Measurements from ENCODE around the gene EBPL.

The EBPL gene

GRCh38 chr13:49676581-49677298, 14.5 kb downstream of the EBPL start:
- no peak for DNase-seq (ENCODE audit: low read depth)
- no peak for TF ChIP-seq CTCF (IDR thresholded peaks at IDR 0.05; ENCODE audit: control insufficient read depth, extremely low read depth, insufficient read depth)

GRCh38 chr13:49670828-49671227, 20.5 kb downstream of the EBPL start:
- no peak for DNase-seq (ENCODE audit: low read depth)
- no peak for TF ChIP-seq CTCF (IDR thresholded peaks at IDR 0.05; ENCODE audit: control insufficient read depth, extremely low read depth, insufficient read depth)

More at GRCh38 chr13:49676581-49677298, 14.5 kb downstream of the EBPL start:
- H3K4me3 ChIP-seq (ENCODE audit: low read depth, low read length): no peak overlapping the region

GRCh38 chr13:49669735-49670309, 21.5 kb downstream of the EBPL start:
- no peak for DNase-seq (ENCODE audit: low read depth)
- peak; percentile 87 for TF ChIP-seq CTCF (IDR thresholded peaks at IDR 0.05; ENCODE audit: control insufficient read depth, extremely low read depth, insufficient read depth)
- no peak overlapping the region for H3K4me3 ChIP-seq (ENCODE audit: low read depth, low read length)

More at GRCh38 chr13:49670828-49671227, 20.5 kb downstream of the EBPL start:
- H3K4me3 ChIP-seq (ENCODE audit: low read depth, low read length): no peak overlapping the region

GRCh38 chr13:49667773-49668172, 23.5 kb downstream of the EBPL start:
- no peak for DNase-seq (ENCODE audit: low read depth)
- no peak for TF ChIP-seq CTCF (IDR thresholded peaks at IDR 0.05; ENCODE audit: control insufficient read depth, extremely low read depth, insufficient read depth)
- no peak overlapping the region for H3K4me3 ChIP-seq (ENCODE audit: low read depth, low read length)

GRCh38 chr13:49664606-49665005, 26.7 kb downstream of the EBPL start:
- DNase-seq (ENCODE audit: low read depth): no peak
- no peak overlapping the region for H3K4me3 ChIP-seq (ENCODE audit: low read depth, low read length)
- TF ChIP-seq CTCF (IDR thresholded peaks at IDR 0.05; ENCODE audit: control insufficient read depth, extremely low read depth, insufficient read depth): no peak

- DNase-seq (ENCODE audit: low read depth): no peak
- H3K4me3 ChIP-seq (ENCODE audit: low read depth, low read length): no peak overlapping the region
- no peak for TF ChIP-seq CTCF (IDR thresholded peaks at IDR 0.05; ENCODE audit: control insufficient read depth, extremely low read depth, insufficient read depth)
Measured at GRCh38 chr13:49657241-49657641, 34.0 kb downstream of the EBPL start.

All from LNCaP clone FGC (cell line).